ENCODE data around the gene PITPNM3. TPM values are rescaled to one million over a fixed set of nuclear protein-coding genes. Genes with fewer than 3 reads are reported as not detected.
A peak's percentile ranks its signal among the peaks of the same experiment; 100 is the strongest.

Gene PITPNM3
- total RNA-seq, 4 donors from 2014 or later, result 23.3 to 87.7 (median 47.8) TPM

- 74% methylated on average over 10 of the region's 11 CpGs; no CpG with 5 or more reads in 1 of the 2 donors for WGBS, 2 donors (ENCODE audit: low coverage in 1 of 2)
- TF ChIP-seq POLR2AphosphoS5 (IDR thresholded peaks at IDR 0.05) (no peak), EP300 (IDR thresholded peaks at IDR 0.05) (no peak), POLR2A (IDR thresholded peaks at IDR 0.05) (no peak), CTCF (IDR thresholded peaks at IDR 0.05) (no peak)
- Histone ChIP-seq H3K9me3 (no peaks in the 10 kb centered on the region), H3K27me3 (peaks cover 11% of the 10 kb centered on the region), H3K36me3 (no peaks in the 10 kb centered on the region), H3K27ac (peak overlapping the region in 3 of 4 donors; percentile 15 to 49 (median 45)), H3K4me3 (no peak overlapping the region), H3K4me1 (peaks cover 0 to 40% (median 11%) of the 10 kb centered on the region in 3 donors)
- ATAC-seq, result no peak
Measured at GRCh38 chr17:6558932-6559752, 2.8 kb upstream of the PITPNM3 start.

GRCh38 chr17:6558276-6558675 is 1.9 kb upstream of the PITPNM3 start:
- ATAC-seq, result no peak
- H3K9me3 ChIP-seq, result no peaks in the 10 kb centered on the region
- peaks cover 13% of the 10 kb centered on the region for H3K27me3 ChIP-seq
- no peaks in the 10 kb centered on the region for H3K36me3 ChIP-seq
- peaks cover 0 to 49% (median 11%) of the 10 kb centered on the region in 3 donors for H3K4me1 ChIP-seq
- 91 to 100% methylated on average over 1 to 4 of the region's 6 CpGs for whole genome bisulfite sequencing, 2 donors (ENCODE audit: low coverage in 1 of 2)
- no peak for TF ChIP-seq POLR2A (IDR thresholded peaks at IDR 0.05)
- TF ChIP-seq POLR2AphosphoS5 (IDR thresholded peaks at IDR 0.05), result no peak
- no peak for TF ChIP-seq CTCF (IDR thresholded peaks at IDR 0.05)
- no peak for TF ChIP-seq EP300 (IDR thresholded peaks at IDR 0.05)
- peak overlapping the region in 3 of 4 donors; percentile 15 to 91 (median 49) for H3K27ac ChIP-seq
- no peak overlapping the region for H3K4me3 ChIP-seq

GRCh38 chr17:6557040-6557438 is 684 bp upstream of the PITPNM3 start:
- Histone ChIP-seq H3K27ac (peak overlapping the region; percentile 85 to 94 (median 90)), H3K4me1 (peaks cover 0 to 61% (median 18%) of the 10 kb centered on the region in 3 donors), H3K27me3 (peaks cover 16% of the 10 kb centered on the region), H3K36me3 (no peaks in the 10 kb centered on the region), H3K9me3 (no peaks in the 10 kb centered on the region), H3K4me3 (peak overlapping the region; percentile 52 to 87)
- ATAC-seq, result no peak
- TF ChIP-seq CTCF (IDR thresholded peaks at IDR 0.05) (no peak), EP300 (IDR thresholded peaks at IDR 0.05) (no peak), POLR2A (IDR thresholded peaks at IDR 0.05) (no peak), POLR2AphosphoS5 (IDR thresholded peaks at IDR 0.05) (no peak)
- 7 to 8% methylated on average over 2 to 4 of the region's 9 CpGs for WGBS, 2 donors (ENCODE audit: low coverage in 1 of 2)

GRCh38 chr17:6555331-6556120 is 829 bp downstream of the PITPNM3 start:
- H3K9me3 ChIP-seq, result no peaks in the 10 kb centered on the region
- 0 to 10% methylated on average over 2 to 7 of the region's 56 CpGs for WGBS, 2 donors (ENCODE audit: low coverage in 1 of 2)
- peaks cover 16% of the 10 kb centered on the region for H3K27me3 ChIP-seq
- H3K36me3 ChIP-seq, result no peaks in the 10 kb centered on the region
- H3K4me1 ChIP-seq, result peaks cover 0 to 75% (median 21%) of the 10 kb centered on the region in 3 donors
- H3K4me3 ChIP-seq, result peak overlapping the region; percentile 75 to 87
- peak overlapping the region; percentile 87 to 94 (median 90) for H3K27ac ChIP-seq
- peak; percentile 38 for ATAC-seq
- TF ChIP-seq CTCF (IDR thresholded peaks at IDR 0.05) (peak in 1 of 4 experiments; percentile 15), POLR2AphosphoS5 (IDR thresholded peaks at IDR 0.05) (no peak), POLR2A (IDR thresholded peaks at IDR 0.05) (no peak)

All from gastroesophageal sphincter (tissue), 4 donors.